ENCODE data around the gene METAP1D.
A peak's percentile ranks its signal among the peaks of the same experiment; 100 is the strongest.
"Not testable (repeated sequence)": the region's sequence is repeated elsewhere in the genome, so short reads cannot be mapped to it uniquely, and the experiment has no call there.

METAP1D gene

DNA sequence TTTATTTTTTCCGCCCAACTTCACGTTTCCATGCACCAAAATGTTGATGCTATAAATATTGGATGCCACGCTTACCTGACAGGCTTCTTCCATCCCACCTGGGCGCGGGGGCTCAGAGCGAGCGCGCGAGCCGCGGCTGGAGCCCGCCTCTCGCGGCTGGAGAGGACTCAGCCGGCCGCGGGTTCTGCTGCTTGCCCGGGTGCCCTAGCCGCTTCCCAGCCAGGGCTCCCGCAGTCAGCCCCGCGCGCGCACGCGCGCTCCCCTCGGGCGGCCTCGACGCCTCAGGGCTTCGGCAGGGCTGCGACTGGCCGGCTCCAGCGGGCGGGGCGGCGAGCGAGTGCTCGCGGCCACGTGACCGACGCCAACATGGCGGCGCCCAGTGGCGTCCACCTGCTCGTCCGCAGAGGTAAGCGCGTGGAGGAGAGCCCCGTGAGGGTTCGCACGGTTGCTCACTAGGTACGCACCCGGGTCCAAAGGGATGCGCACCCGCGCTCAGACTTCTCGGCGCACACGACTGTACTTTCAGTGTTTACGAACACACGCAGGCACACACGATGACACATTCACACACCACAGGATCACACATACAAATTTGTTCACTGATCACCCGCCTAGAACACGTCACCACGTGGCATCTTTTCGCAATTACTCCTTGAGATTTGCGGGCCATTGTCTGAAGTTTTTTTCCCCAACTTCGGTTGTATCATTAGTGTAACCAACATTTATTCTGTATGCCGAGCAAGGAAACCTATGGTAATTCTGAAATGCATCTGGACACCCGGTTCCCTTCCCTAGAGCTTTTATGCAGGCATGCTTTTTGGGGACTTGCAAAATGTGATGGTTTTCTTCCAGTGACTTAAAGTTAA, at the start of gene METAP1D:
METAP1D (plus strand) TSS at position 350 of the 866 bp plus-strand sequence; CDS start at position 367, 17 bp downstream.
- DNase-seq = peak; percentile 72

DNA sequence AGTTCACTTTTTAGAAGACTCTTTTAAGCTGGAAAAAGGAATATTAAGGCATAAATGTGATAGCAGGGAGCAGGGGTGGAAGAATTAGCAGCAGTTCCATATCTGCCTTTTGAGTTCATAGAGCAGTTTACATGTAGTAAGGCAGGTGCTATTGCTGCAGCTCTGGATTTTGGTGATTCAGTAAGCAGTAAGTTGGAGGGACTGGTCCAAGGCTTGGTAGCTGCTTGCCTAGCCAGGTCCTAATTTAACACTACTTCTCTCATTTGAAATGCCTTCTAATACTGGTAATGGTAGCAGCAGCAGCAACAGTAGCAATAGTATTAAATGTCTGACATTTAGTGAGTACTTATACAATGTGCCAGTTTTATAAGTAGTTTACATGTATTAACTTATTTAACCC, 47.5 kb upstream of the METAP1D start:
- no peak for DNase-seq

DNA sequence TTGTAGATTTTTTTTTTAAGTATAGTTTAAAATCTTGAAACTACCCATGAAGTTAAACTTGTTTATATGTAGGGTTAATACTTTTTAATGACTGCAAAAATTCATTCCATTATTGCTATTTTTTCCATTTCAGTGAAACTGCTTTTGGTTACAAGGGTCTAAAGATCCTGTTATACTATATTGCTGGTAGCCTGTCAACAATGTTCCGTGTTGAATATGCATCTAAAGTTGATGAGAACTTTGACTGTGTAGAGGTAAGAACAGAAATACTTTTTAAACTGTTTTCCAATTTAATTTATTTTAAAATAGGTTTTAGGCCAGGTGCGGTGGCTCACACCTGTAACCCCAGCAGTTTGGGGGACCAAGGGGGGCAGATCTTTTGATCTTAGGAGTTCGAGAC, 47.0 kb upstream of the METAP1D start:
- DNase-seq = no peak

DNA sequence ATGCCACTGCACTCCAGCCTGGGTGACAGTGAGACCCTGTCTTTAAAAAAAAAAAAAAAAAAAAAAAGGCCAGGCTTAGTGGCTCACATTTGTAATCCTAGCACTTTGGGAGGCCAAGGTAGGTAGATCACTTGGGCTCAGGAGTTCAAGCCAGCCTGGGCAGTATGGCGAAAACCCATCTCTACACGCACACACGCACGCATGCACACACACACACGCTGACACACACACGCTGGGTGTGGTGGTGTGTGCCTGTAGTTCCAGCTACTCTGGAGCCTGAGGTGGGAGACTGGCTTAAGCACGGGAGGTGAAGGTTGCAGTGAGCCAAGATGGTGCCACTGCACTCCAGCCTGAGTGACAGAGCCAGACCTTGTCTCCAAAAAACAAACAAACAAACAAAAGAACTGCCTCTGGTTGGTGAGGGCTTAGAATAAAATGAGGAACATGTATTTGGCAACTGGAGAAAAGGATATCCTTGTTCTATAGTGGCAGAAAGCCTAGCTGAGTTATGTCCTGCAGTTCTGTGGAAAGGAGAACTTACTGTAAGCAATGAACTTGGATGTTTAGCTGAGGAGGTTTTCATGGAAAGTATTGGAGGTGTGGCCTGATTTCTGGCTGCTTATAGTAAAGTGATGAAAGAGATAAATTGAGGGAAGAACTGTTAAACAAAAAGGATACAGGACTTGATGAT, 43.5 kb upstream of the METAP1D start:
- no peak for DNase-seq

- no peak for DNase-seq
These were observed 42.7 kb upstream of the METAP1D start for GRCh38 chr2:171957061-171957460.

DNA sequence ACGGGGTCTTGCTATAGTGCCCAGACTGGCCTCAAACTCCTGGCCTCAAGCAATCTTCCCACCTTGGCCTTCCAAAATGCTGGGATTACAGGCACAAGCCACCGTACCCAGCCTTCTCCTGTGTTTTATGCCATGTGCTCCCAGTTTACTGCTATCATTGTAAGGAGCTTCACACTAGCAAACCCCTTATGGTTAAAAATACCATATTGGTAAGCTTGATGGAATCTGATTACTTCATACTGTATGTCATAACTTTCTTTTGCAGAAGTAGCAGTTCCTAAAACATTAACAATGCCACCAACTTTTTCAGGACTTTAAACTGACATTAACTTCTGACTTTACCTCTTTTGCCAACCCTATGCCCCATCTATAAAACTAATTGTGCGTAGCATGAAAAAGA, 41.3 kb upstream of the METAP1D start:
- DNase-seq = no peak

GRCh38 chr2:171959998-171960397, 39.8 kb upstream of the METAP1D start:
- no peak for DNase-seq

GRCh38 chr2:171960570-171960969, 39.2 kb upstream of the METAP1D start:
- no peak for DNase-seq

DNA sequence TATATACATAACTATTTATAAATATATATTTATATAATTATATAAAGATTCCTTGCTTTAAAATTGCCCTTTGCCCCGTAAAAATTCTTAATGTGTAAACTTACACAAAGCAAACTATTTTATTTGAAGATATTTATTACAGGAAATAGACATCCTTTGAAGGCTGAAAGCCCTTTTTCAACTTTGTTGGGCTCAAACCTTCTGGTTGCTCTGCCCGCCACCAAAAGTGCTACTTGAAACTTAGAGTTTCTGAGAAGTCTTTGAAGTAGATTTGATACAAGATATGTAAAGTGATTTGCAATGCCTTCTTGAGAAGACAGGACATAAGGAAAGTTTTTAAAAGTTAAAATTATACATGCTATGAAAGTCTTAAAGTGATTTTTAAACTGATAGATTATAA, 36.6 kb upstream of the METAP1D start:
- DNase-seq = no peak

DNA sequence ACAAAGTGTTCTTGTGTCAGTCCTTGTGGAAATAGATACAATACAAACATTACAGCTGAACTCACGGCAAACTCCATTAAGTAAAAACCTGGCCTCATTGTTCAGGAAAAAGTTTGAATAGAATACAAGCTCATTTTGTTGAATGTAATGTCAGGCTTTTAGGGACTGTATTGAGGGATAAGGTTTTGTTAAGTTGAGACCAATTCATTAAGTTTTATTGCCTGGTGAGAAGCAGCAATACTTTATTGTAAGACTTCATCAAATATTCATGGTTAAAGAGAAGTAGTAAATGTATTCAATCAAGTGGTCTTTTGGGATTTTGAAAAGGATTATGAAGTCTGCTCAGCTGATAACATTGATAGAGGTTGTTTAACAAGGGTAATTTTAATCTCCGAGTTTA, 35.4 kb upstream of the METAP1D start:
- no peak for DNase-seq

DNA sequence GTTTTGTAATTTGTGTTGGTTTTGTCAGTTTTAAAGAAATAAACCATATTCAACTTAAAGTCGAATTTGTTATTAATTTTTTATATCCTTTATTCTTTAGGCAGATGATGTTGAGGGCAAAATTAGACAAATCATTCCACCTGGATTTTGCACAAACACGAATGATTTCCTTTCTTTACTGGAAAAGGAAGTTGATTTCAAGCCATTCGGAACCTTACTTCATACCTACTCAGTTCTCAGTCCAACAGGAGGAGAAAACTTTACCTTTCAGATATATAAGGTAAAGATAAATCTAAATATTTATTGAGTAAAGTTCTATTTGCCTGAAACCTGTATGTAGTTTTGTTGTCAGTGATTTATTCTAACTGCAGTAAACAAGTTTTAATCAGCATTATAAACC, 34.5 kb upstream of the METAP1D start:
- no peak for DNase-seq

DNA sequence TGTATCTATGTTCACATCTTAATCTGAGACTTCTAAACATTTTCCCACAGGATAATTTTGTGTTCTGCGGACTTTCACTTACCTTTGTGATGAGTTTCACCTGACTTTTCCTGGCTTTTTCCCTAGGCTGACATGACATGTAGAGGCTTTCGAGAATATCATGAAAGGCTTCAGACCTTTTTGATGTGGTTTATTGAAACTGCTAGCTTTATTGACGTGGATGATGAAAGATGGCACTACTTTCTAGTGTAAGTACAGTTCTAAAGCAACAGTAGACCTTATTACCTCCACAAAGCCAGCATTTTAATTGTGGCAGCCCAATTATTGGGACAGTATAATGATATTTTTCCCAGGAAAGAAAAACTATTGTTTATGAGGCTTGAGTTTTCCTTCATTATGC, 34.1 kb upstream of the METAP1D start:
- no peak for DNase-seq

DNA sequence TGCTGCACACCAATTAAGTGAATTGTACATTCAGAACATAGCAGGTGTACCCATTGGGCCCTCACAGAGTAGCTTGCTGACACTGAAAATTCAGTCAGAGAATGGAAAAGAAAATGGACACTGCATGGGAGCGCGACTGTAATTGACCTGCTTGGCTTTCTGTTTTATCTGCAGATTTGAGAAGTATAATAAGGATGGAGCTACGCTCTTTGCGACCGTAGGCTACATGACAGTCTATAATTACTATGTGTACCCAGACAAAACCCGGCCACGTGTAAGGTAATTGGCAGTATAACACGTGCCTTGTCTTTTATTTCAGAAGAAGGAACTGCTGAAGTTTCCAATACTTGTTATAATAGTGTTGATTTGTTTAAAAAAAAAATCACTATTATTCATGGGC, 33.5 kb upstream of the METAP1D start:
- DNase-seq = peak; percentile 36

DNA sequence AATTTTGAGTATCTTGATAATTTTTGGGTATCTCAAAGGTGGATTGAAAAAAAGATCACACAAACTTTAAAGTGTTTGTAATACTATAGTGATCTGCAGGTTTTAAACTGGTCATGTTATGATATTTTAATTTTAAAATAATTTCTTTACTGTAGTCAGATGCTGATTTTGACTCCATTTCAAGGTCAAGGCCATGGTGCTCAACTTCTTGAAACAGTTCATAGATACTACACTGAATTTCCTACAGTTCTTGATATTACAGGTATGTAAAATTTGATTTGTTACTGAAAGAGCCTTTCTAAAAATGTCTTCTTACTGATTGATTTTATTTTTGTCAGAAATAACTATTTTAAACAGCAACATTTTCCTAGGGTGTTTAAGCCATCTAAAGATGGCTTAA, 33.1 kb upstream of the METAP1D start:
- DNase-seq = no peak

DNA sequence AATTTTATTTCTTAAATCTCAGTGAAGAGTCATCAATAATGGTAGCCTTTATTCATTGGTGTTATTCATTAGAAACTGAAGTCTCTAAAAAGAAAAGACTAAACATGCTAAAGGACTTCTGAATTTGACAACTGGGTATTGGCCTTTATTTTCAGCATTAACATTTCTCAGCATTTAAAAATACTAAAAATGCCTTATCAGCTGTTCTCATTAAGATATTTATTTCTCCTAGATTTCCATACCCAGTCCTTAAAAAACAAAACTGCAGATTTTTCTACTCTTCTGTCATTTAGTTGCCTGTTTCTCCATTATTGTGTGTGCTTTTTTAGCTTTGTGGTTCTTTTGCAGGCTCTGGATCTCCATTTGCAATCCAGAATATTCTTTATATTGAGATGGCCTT, 31.2 kb upstream of the METAP1D start:
- no peak for DNase-seq

GRCh38 chr2:171972329-171972982, 27.3 kb upstream of the METAP1D start:
- no peak for DNase-seq

DNA sequence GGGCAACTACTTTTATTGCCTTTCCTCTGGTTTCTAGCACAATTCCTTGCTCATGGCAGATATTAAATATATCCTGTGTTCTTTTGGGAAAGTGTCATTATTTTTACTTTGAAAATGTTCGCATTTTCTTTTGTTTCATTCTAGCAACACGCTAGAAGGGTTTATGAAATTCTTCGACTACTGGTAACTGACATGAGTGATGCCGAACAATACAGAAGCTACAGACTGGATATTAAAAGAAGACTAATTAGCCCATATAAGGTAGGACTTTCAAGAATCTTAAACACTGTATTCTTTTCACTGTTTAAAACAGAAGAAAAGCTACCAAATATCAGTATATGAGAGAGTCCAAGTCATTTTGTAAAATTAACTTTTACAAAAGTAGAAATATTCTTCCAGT, 20.6 kb upstream of the METAP1D start:
- no peak for DNase-seq

GRCh38 chr2:171983924-171984323, 15.8 kb upstream of the METAP1D start:
- DNase-seq = not testable (repeated sequence)

DNA sequence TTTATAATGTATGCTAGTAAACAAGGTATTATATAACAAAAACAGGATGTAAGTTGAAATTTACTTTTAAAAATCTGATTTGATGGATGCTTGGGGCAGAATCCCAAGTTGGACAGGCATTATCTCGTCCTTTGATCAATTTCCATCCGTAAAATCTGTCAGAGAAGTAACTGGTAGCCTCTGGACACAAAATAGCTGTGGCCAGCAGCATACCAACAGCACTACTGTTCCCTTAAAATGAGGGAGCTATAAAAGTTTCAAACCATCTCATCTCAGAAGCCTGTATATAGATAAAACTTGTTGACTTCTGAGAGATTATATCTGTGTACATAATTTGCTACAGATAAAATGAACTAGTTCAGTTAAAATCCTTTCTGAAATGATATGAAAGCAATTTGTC, 14.7 kb upstream of the METAP1D start:
- no peak for DNase-seq

GRCh38 chr2:171986778-171987177, 13.0 kb upstream of the METAP1D start:
- no peak for DNase-seq

GRCh38 chr2:171991027-171991426, 8.7 kb upstream of the METAP1D start:
- no peak for DNase-seq

- no peak for DNase-seq
These were observed 4.2 kb upstream of the METAP1D start for GRCh38 chr2:171995586-171995985.

DNA sequence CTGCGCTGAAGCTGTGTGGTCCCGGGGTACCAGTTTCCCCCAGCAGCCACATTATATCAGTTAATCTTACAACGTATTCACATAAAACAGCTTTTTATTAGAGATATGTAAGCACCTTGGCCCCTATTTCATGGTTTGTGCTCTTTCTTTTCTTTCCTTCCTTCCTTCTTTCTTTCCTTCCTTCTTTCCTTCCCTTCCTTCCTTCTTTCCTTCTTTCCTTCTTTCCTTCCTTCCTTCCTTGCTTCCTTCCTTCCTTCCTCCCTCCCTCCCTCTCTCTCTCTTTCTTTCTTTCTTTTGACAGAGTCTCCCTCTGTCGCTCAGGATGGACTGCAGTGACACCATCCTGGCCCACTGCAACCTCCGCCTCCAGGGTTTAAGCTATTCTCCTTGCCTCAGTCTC, 3.7 kb upstream of the METAP1D start:
- DNase-seq = no peak

DNA sequence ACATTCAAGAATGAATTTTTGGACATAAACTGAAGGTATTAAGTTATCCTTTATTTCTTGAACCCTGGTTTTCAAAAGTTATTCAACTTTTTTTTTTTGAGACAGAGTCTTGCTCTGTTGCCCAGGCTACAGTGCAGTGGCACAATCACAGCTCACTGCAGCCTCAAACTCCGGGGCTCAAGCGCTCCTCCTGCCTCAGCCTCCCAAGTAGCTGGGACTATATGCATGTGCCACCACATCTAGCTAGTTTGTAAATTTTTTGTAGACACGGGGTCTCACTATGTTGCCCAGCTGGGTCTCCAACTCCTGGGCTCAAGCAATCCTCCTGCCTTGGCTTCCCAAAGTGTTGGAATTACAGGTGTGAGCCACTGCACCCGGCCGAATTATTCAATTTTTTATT, 2.7 kb upstream of the METAP1D start:
- not testable (repeated sequence) for DNase-seq
